K562 (cell line): ENCODE data around the gene C16orf89. TPM values are rescaled to one million over a fixed set of nuclear protein-coding genes. Genes with fewer than 3 reads are reported as not detected.

Source experiments
- CAMTA2 ChIP-seq: fragments of 250-450 bp; sonication (Bioruptor Pico); conservative IDR thresholded peaks from 2 replicates; pipeline ENCODE4 v1.5.1; 2022
- CBFB ChIP-seq: sonication (generic); formaldehyde crosslinking; IDR thresholded peaks from 2 replicates; pipeline ENCODE4 v1.4.0; 2020; ENCODE audit warnings: mild to moderate bottlenecking, missing genetic modification reagents
- NFRKB ChIP-seq: fragments of 450-650 bp; IDR thresholded peaks from 2 replicates; pipeline ENCODE4 v1.6.1; 2016; ENCODE audit warnings: low read depth
- TAF1 ChIP-seq: IDR thresholded peaks from 2 replicates; pipeline ENCODE4 v1.6.1; 2011; ENCODE audit warnings: mild to moderate bottlenecking, low read length, moderate library complexity; ENCODE audit not compliant: insufficient read depth, control insufficient read depth, severe bottlenecking; ENCODE audit errors: extremely low read depth
- ZFX ChIP-seq: sonication (generic); formaldehyde crosslinking; IDR thresholded peaks from 2 replicates; pipeline ENCODE4 v1.8.0; 2022; ENCODE audit warnings: mild to moderate bottlenecking, missing genetic modification reagents, moderate library complexity
- ZNF24 ChIP-seq: fragments of 450-650 bp; IDR thresholded peaks from 2 replicates; pipeline ENCODE4 v1.6.1; 2016
- ZNF324 ChIP-seq: fragments of 250-450 bp; sonication (Bioruptor Pico); IDR thresholded peaks from 2 replicates; pipeline ENCODE4 v1.4.0; 2020; ENCODE audit warnings: mild to moderate bottlenecking
- polyA plus RNA-seq, 8 experiments: library from polyadenylated mRNA; depleted of rRNA in 4 of 8; stranded (reverse) in 5 of 8; unstranded in 3 of 8; fragments of >200 nt; fragmentation: Nextera tagmentation in 2 of 8; fragmentation: Illumina TruSeq in 1 of 8; extraction: Ambion mirVana in 2 of 8; extraction: Trizol in 1 of 8; gene quantifications; 2 replicates each; pipeline versions ENCODE4 v1.2.1 to v1.2.3, GENCODE V29; 2011 to 2014; ENCODE audit warnings: inconsistent platforms in 1 of 8, missing spikeins in 1 of 8
- total RNA-seq, 7 experiments: library from RNA; depleted of rRNA in 6 of 7; stranded (reverse); fragments of >200 nt in 6 of 7; fragmentation: Illumina TruSeq in 2 of 7; extraction: Trizol in 2 of 7; gene quantifications; 2 replicates each; pipeline versions ENCODE4 v1.2.1 to v1.2.3, GENCODE V29; 2011 to 2021; ENCODE audit warnings: low replicate concordance in 1 of 7
- TF ChIP-seq, protein P1 (sequence below), 2 experiments: IDR thresholded peaks; 2 replicates each; pipeline ENCODE4 v1.6.1; 2012; ENCODE audit warnings: improper control_type of control experiment in 2 of 2, low read depth in 2 of 2, low read length in 2 of 2, borderline replicate concordance in 1 of 2
- TF ChIP-seq, protein P2 (sequence below): fragments of 450-650 bp; formaldehyde crosslinking; IDR thresholded peaks from 2 replicates; pipeline ENCODE4 v1.4.0; 2022; ENCODE audit warnings: missing genetic modification characterization
- TF ChIP-seq, protein P3 (sequence below): fragments of 450-650 bp; IDR thresholded peaks from 2 replicates; pipeline ENCODE4 v1.6.1; 2016; ENCODE audit warnings: mild to moderate bottlenecking, moderate library complexity

The C16orf89 gene
- total and polyA plus RNA-seq, 9 of the 15 experiments (the other 6 are each of a cell fraction or from before 2014, with no cell fraction given) = not detected

DNA sequence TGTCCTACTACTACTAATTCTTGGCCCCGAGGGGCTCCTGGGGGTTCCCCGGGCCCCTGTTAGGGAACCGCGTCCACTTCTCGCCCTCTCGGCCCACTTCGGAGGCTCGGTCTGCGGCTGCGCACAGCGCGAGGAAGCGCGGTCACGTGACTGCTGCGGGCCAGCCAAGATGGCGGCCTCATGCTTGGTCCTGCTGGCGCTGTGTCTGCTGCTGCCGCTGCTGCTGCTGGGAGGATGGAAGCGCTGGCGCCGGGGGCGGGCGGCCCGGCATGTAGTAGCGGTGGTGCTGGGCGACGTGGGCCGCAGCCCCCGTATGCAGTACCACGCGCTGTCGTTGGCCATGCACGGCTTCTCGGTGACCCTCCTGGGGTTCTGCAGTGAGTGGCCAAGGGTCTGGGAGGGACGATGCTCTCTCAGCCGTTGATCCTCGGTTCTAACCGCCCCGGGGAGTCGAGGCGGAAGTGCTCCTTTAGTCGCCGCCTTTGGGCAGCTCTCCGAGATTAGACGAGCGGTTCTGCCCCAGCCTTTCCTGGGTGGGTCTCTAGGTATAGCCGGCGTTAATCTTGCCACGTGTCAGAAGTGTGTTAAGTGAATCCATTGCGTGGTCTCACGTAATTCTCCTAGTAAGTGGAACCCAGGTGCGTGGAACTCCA, 6.1 kb upstream of the C16orf89 start, which contains the start of gene ALG1 (continued):
- TF ChIP-seq TAF1 (peak; percentile 91), NFRKB (peak; percentile 71), ZFX (peak; percentile 66), CAMTA2 (peak; percentile 71; the same call in 1 of the 2 replicates), ZNF24 (no peak), CBFB (CRISPR knock-in tag) (0 out of 2 replicates have a peak, but pooled peaks have one; percentile 61), ZNF324 (CRISPR knock-in tag) (no peak)
- TF ChIP-seq, protein P1, sequence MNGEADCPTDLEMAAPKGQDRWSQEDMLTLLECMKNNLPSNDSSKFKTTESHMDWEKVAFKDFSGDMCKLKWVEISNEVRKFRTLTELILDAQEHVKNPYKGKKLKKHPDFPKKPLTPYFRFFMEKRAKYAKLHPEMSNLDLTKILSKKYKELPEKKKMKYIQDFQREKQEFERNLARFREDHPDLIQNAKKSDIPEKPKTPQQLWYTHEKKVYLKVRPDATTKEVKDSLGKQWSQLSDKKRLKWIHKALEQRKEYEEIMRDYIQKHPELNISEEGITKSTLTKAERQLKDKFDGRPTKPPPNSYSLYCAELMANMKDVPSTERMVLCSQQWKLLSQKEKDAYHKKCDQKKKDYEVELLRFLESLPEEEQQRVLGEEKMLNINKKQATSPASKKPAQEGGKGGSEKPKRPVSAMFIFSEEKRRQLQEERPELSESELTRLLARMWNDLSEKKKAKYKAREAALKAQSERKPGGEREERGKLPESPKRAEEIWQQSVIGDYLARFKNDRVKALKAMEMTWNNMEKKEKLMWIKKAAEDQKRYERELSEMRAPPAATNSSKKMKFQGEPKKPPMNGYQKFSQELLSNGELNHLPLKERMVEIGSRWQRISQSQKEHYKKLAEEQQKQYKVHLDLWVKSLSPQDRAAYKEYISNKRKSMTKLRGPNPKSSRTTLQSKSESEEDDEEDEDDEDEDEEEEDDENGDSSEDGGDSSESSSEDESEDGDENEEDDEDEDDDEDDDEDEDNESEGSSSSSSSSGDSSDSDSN (IDR thresholded peaks at IDR 0.05; ENCODE audit: borderline replicate concordance in 1 of 2, low read depth in 2 of 2, low read length in 2 of 2) = 0 out of 4 replicates have a peak, but pooled peaks have one; percentile 27 to 45
- TF ChIP-seq, protein P2, sequence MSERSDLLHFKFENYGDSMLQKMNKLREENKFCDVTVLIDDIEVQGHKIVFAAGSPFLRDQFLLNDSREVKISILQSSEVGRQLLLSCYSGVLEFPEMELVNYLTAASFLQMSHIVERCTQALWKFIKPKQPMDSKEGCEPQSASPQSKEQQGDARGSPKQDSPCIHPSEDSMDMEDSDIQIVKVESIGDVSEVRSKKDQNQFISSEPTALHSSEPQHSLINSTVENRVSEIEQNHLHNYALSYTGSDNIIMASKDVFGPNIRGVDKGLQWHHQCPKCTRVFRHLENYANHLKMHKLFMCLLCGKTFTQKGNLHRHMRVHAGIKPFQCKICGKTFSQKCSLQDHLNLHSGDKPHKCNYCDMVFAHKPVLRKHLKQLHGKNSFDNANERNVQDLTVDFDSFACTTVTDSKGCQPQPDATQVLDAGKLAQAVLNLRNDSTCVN = no peak
- TF ChIP-seq, protein P3, sequence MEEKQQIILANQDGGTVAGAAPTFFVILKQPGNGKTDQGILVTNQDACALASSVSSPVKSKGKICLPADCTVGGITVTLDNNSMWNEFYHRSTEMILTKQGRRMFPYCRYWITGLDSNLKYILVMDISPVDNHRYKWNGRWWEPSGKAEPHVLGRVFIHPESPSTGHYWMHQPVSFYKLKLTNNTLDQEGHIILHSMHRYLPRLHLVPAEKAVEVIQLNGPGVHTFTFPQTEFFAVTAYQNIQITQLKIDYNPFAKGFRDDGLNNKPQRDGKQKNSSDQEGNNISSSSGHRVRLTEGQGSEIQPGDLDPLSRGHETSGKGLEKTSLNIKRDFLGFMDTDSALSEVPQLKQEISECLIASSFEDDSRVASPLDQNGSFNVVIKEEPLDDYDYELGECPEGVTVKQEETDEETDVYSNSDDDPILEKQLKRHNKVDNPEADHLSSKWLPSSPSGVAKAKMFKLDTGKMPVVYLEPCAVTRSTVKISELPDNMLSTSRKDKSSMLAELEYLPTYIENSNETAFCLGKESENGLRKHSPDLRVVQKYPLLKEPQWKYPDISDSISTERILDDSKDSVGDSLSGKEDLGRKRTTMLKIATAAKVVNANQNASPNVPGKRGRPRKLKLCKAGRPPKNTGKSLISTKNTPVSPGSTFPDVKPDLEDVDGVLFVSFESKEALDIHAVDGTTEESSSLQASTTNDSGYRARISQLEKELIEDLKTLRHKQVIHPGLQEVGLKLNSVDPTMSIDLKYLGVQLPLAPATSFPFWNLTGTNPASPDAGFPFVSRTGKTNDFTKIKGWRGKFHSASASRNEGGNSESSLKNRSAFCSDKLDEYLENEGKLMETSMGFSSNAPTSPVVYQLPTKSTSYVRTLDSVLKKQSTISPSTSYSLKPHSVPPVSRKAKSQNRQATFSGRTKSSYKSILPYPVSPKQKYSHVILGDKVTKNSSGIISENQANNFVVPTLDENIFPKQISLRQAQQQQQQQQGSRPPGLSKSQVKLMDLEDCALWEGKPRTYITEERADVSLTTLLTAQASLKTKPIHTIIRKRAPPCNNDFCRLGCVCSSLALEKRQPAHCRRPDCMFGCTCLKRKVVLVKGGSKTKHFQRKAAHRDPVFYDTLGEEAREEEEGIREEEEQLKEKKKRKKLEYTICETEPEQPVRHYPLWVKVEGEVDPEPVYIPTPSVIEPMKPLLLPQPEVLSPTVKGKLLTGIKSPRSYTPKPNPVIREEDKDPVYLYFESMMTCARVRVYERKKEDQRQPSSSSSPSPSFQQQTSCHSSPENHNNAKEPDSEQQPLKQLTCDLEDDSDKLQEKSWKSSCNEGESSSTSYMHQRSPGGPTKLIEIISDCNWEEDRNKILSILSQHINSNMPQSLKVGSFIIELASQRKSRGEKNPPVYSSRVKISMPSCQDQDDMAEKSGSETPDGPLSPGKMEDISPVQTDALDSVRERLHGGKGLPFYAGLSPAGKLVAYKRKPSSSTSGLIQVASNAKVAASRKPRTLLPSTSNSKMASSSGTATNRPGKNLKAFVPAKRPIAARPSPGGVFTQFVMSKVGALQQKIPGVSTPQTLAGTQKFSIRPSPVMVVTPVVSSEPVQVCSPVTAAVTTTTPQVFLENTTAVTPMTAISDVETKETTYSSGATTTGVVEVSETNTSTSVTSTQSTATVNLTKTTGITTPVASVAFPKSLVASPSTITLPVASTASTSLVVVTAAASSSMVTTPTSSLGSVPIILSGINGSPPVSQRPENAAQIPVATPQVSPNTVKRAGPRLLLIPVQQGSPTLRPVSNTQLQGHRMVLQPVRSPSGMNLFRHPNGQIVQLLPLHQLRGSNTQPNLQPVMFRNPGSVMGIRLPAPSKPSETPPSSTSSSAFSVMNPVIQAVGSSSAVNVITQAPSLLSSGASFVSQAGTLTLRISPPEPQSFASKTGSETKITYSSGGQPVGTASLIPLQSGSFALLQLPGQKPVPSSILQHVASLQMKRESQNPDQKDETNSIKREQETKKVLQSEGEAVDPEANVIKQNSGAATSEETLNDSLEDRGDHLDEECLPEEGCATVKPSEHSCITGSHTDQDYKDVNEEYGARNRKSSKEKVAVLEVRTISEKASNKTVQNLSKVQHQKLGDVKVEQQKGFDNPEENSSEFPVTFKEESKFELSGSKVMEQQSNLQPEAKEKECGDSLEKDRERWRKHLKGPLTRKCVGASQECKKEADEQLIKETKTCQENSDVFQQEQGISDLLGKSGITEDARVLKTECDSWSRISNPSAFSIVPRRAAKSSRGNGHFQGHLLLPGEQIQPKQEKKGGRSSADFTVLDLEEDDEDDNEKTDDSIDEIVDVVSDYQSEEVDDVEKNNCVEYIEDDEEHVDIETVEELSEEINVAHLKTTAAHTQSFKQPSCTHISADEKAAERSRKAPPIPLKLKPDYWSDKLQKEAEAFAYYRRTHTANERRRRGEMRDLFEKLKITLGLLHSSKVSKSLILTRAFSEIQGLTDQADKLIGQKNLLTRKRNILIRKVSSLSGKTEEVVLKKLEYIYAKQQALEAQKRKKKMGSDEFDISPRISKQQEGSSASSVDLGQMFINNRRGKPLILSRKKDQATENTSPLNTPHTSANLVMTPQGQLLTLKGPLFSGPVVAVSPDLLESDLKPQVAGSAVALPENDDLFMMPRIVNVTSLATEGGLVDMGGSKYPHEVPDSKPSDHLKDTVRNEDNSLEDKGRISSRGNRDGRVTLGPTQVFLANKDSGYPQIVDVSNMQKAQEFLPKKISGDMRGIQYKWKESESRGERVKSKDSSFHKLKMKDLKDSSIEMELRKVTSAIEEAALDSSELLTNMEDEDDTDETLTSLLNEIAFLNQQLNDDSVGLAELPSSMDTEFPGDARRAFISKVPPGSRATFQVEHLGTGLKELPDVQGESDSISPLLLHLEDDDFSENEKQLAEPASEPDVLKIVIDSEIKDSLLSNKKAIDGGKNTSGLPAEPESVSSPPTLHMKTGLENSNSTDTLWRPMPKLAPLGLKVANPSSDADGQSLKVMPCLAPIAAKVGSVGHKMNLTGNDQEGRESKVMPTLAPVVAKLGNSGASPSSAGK = peak; percentile 60
